GM18520 (cell line): ENCODE data around the gene AKAP6.

ENCODE experiments used
- ATAC-seq: cut with Tn5 transposase; IDR thresholded peaks from one replicate; pipeline ENCODE4 v1.9.1; 2021; ENCODE audit not compliant: unreplicated experiment

The AKAP6 gene

GRCh38 chr14:32865827-32866376 lies 536.8 kb downstream of the AKAP6 start:
- no peak for ATAC-seq

- ATAC-seq = no peak
These were observed 554.1 kb downstream of the AKAP6 start for GRCh38 chr14:32883188-32883587.
